ENCODE measurements around the gene ELN. TPM values are rescaled to one million over a fixed set of nuclear protein-coding genes. Genes with fewer than 3 reads are reported as not detected.

The ELN gene
- total RNA-seq, 4 donors from 2014 or later: 4.1 to 427 (median 92.4) TPM

GRCh38 chr7:74115326-74115725, 87.4 kb downstream of the ELN start:
- no peak for DNase-seq
- Histone ChIP-seq H3K27me3 (no peaks in the 10 kb centered on the region), H3K36me3 (no peaks in the 10 kb centered on the region), H3K4me1 (no peaks in the 10 kb centered on the region), H3K9me3 (no peaks in the 10 kb centered on the region), H3K27ac (no peak overlapping the region), H3K4me3 (no peak overlapping the region)
- intact Hi-C loops (cut with DNase I; ENCODE audit: low total_unique reads): no loop called here
- no peak for TF ChIP-seq CTCF (IDR thresholded peaks at IDR 0.05)
- TF ChIP-seq POLR2A (IDR thresholded peaks at IDR 0.05): no peak

- TF ChIP-seq POLR2A (IDR thresholded peaks at IDR 0.05) (no peak), CTCF (IDR thresholded peaks at IDR 0.05) (no peak)
- H3K27me3 ChIP-seq: no peaks in the 10 kb centered on the region
- DNase-seq: no peak
- H3K4me1 ChIP-seq: no peaks in the 10 kb centered on the region
- H3K36me3 ChIP-seq: no peaks in the 10 kb centered on the region
- H3K27ac ChIP-seq: no peak overlapping the region
- H3K4me3 ChIP-seq: no peak overlapping the region
- no peaks in the 10 kb centered on the region for H3K9me3 ChIP-seq
- intact Hi-C loops (cut with DNase I; ENCODE audit: low total_unique reads): no loop called here
Observed at GRCh38 chr7:74116356-74116755, 88.4 kb downstream of the ELN start.

Other genes starting within 250 kb of the ELN start
- gene CLDN4, start 197.2 kb upstream of the ELN start, total RNA-seq: 10 to 100 TPM in 1 of 4 donors, 1 to 10 TPM in 2, under 1 TPM in 1; 0.77 to 55.7 (median 4.5) TPM
- 1 to 10 TPM in 3 of 4 donors, not detected in 1; 1.5 to 9.3 (median 2.8) TPM for gene METTL27, start 185.7 kb upstream of the ELN start, total RNA-seq
- 1 to 10 TPM in 1 of 4 donors, not detected in 3; 1.1 TPM for gene TMEM270, start 167.0 kb upstream of the ELN start, total RNA-seq
- 10 to 100 TPM in 2 of 4 donors, 1 to 10 TPM in 2; 1.8 to 22.4 (median 11.4) TPM for gene LIMK1, start 55.6 kb downstream of the ELN start, total RNA-seq
- 100 to 1,000 TPM; 122 to 257 (median 193) TPM for gene EIF4H, start 146.2 kb downstream of the ELN start, total RNA-seq
- gene LAT2, start 181.8 kb downstream of the ELN start, total RNA-seq: 10 to 100 TPM in 1 of 4 donors, 1 to 10 TPM in 3; 2.1 to 14.4 (median 6.0) TPM
- gene RFC2, start 226.2 kb downstream of the ELN start, total RNA-seq: 10 to 100 TPM in 3 of 4 donors, 1 to 10 TPM in 1; 4.9 to 31.4 (median 19.2) TPM